Lower leg skin (tissue), 3 donors: Measurements from ENCODE around the gene EVX1.

Source experiments
- CTCF ChIP-seq, 3 donors: fragments of 450-650 bp; IDR thresholded peaks; one replicate each; pipeline ENCODE4 v1.5.1; 2016; ENCODE audit warnings: antibody characterized with exemption in 3 of 3, mild to moderate bottlenecking in 3 of 3, moderate library complexity in 2 of 3
- POLR2A ChIP-seq, 2 donors: fragments of 450-650 bp; IDR thresholded peaks; one replicate each; pipeline ENCODE4 v1.6.1; 2016 to 2017; ENCODE audit warnings: antibody characterized with exemption in 2 of 2, mild to moderate bottlenecking in 1 of 2, moderate library complexity in 1 of 2

DNA sequence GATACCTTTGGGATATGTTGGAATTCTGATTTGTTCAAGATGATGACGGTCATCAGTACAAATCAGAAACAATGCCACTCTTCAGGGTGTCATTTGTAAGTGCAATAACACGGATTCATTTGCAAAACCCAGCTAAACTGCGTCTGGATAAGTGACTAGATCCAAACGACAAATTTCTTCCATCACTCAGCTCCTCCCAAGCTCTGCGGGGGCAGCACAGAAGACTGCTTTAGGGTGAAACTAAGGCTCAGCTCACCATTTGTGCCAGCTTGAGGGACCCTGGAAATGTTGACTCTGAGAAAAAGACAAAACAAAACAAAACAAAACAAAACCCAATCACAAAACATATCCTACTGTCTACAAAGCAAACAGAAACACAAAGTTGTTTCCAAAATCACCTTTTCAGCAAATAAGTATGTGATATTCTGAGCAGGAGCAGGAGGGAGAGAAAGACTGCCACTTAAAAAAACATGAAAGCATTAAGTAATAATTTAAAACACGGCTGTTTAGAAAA, 8.0 kb downstream of the EVX1 start:
- TF ChIP-seq CTCF (IDR thresholded peaks at IDR 0.05) (no peak), POLR2A (IDR thresholded peaks at IDR 0.05) (no peak)
